Fibroblast of the aortic adventitia (primary cell): Measurements from ENCODE around the gene KIAA0040. TPM values are rescaled to one million over a fixed set of nuclear protein-coding genes. Genes with fewer than 3 reads are reported as not detected.

Experiments
- DNase-seq: peaks from one replicate; pipeline ENCODE4 v3.0.0-alpha.2; 2010; ENCODE audit warnings: low read depth
- H3K4me3 ChIP-seq: 2 replicates; pipeline ENCODE4 v1.5.1; 2011; ENCODE audit warnings: low read depth, mild to moderate bottlenecking, control low read depth, low read length, moderate library complexity
- CTCF ChIP-seq: IDR thresholded peaks from 2 replicates; pipeline ENCODE4 v1.5.1; 2011; ENCODE audit warnings: mild to moderate bottlenecking, low read length, control low read depth, inconsistent platforms; ENCODE audit not compliant: insufficient read depth
- total RNA-seq: library from RNA; depleted of rRNA; stranded (reverse); fragments of >200 nt; gene quantifications from 2 replicates; pipeline ENCODE4 v1.2.3, GENCODE V29; 2012; ENCODE audit warnings: low replicate concordance

Gene KIAA0040
- total RNA-seq, 1 donor = 0.99 TPM

- H3K4me3 ChIP-seq = no peak overlapping the region
- TF ChIP-seq CTCF = no peak
- no peak for DNase-seq
Observed at GRCh38 chr1:175166746-175167145, 25.8 kb downstream of the KIAA0040 start.

GRCh38 chr1:175164751-175165150, 27.8 kb downstream of the KIAA0040 start:
- DNase-seq = no peak
- no peak overlapping the region for H3K4me3 ChIP-seq
- TF ChIP-seq CTCF = no peak

GRCh38 chr1:175163702-175164101, 28.9 kb downstream of the KIAA0040 start:
- DNase-seq = no peak
- no peak overlapping the region for H3K4me3 ChIP-seq
- TF ChIP-seq CTCF = no peak

GRCh38 chr1:175162955-175163354, 29.6 kb downstream of the KIAA0040 start:
- DNase-seq = peak; percentile 27
- no peak overlapping the region for H3K4me3 ChIP-seq
- TF ChIP-seq CTCF = no peak

GRCh38 chr1:175158170-175158591, 34.4 kb downstream of the KIAA0040 start:
- H3K4me3 ChIP-seq = no peak overlapping the region
- peak; percentile 2 for DNase-seq
- no peak for TF ChIP-seq CTCF

GRCh38 chr1:175157200-175157599, 35.4 kb downstream of the KIAA0040 start:
- no peak for TF ChIP-seq CTCF
- DNase-seq = no peak
- no peak overlapping the region for H3K4me3 ChIP-seq

GRCh38 chr1:175155936-175156335, 36.6 kb downstream of the KIAA0040 start:
- no peak for TF ChIP-seq CTCF
- no peak overlapping the region for H3K4me3 ChIP-seq
- no peak for DNase-seq
